ENCODE data around the gene CAMKK2. TPM values are rescaled to one million over a fixed set of nuclear protein-coding genes. Genes with fewer than 3 reads are reported as not detected.

CAMKK2 gene
- total RNA-seq, 1 experiment from 2014 or later: 24.7 TPM

GRCh38 chr12:121191151-121191550 is 105.4 kb downstream of the CAMKK2 start:
- TF ChIP-seq CTCF (conservative IDR thresholded peaks at IDR 0.05): no peak
- H3K56ac ChIP-seq (ENCODE audit: insufficient read length, low read depth, low read length): no peak overlapping the region
- H3K4me3 Mint-ChIP-seq: no peak overlapping the region
- no peaks in the 10 kb centered on the region for H3K36me3 Mint-ChIP-seq (ENCODE audit: insufficient read depth in 1 of 3, low read depth in 3 of 3)
- H3K79me1 ChIP-seq (ENCODE audit: insufficient read depth, low read depth, low read length, poor library complexity, severe bottlenecking): no peaks in the 10 kb centered on the region
- H2AK5ac ChIP-seq (ENCODE audit: insufficient read length, low read length): no peak overlapping the region
- H3K27ac Mint-ChIP-seq: no peak overlapping the region
- WGBS (ENCODE audit: extremely low coverage, insufficient read length, low lambda C conversion rate): no CpG with 5 or more reads among the region's 3 CpGs
- H3K27me3 ChIP-seq (ENCODE audit: insufficient read depth, low read length): no peaks in the 10 kb centered on the region
- H2BK120ac ChIP-seq (ENCODE audit: low read depth, low read length, poor library complexity, severe bottlenecking): no peak overlapping the region
- no peak overlapping the region for H2BK15ac ChIP-seq (ENCODE audit: low read depth, low read length)
- H4K20me1 ChIP-seq (ENCODE audit: control insufficient read depth, insufficient read depth, insufficient read length): no peaks in the 10 kb centered on the region
- no peak overlapping the region for H3K18ac ChIP-seq (ENCODE audit: insufficient read length, low read depth, low read length)
- no peak overlapping the region for H2BK20ac ChIP-seq (ENCODE audit: low read depth, low read length, poor library complexity, severe bottlenecking)
- H3K27ac ChIP-seq (ENCODE audit: insufficient read length, low read depth, low read length): no peak overlapping the region
- H2AFZ ChIP-seq (ENCODE audit: low read length): no peak overlapping the region
- H3K4me1 Mint-ChIP-seq: peaks cover 3 to 7% of the 10 kb centered on the region in 2 experiments; a peak in 2 of 4 replicates
- H3K23me2 ChIP-seq (ENCODE audit: insufficient read length, low read depth, low read length, poor library complexity, severe bottlenecking): no peaks in the 10 kb centered on the region
- DNase-seq: no peak
- H4K5ac ChIP-seq (ENCODE audit: insufficient read length, low read depth, low read length): no peak overlapping the region
- H3K9me3 ChIP-seq (ENCODE audit: control insufficient read depth, low read depth, low read length): no peaks in the 10 kb centered on the region
- no peaks in the 10 kb centered on the region for H3K9me3 Mint-ChIP-seq
- no peak overlapping the region for H2BK5ac ChIP-seq (ENCODE audit: insufficient read length, low read length)
- no peak overlapping the region for H3T11ph ChIP-seq (ENCODE audit: low read length)
- no peak overlapping the region for H4K91ac ChIP-seq (ENCODE audit: insufficient read length, low read depth, low read length)
- no peak overlapping the region for H3K14ac ChIP-seq (ENCODE audit: insufficient read depth, low read length)
- H2BK12ac ChIP-seq (ENCODE audit: insufficient read length, low read depth, low read length): no peak overlapping the region
- no peak overlapping the region for H4K8ac ChIP-seq (replicated peaks; ENCODE audit: insufficient read length, low read depth, low read length)
- H3K9ac ChIP-seq (ENCODE audit: extremely low read depth, insufficient read length, low read length): no peak overlapping the region
- H3K4me1 ChIP-seq (ENCODE audit: insufficient read depth, low read length): no peaks in the 10 kb centered on the region
- no peaks in the 10 kb centered on the region; the same call in 1 of the 2 replicates for H3K27me3 Mint-ChIP-seq (ENCODE audit: low read depth)
- no peak overlapping the region for H3K4ac ChIP-seq (ENCODE audit: low read depth, low read length)
- H3K79me2 ChIP-seq (ENCODE audit: insufficient read depth, low read length): no peaks in the 10 kb centered on the region
- no peak overlapping the region for H3K4me2 ChIP-seq (ENCODE audit: insufficient read depth, insufficient read length, low read length)
- no peak overlapping the region for H3K23ac ChIP-seq (ENCODE audit: insufficient read length, low read depth, low read length)
